Measurements from ENCODE around the gene TK1. TPM values are rescaled to one million over a fixed set of nuclear protein-coding genes. Genes with fewer than 3 reads are reported as not detected.
A peak's percentile ranks its signal among the peaks of the same experiment; 100 is the strongest.

The TK1 gene
- total RNA-seq, 1 experiment from 2014 or later: 190 TPM

- no TSS peak for BruUV-seq (replicated peaks)
Measured at GRCh38 chr17:78170692-78171590, 15.9 kb downstream of the TK1 start.

DNA sequence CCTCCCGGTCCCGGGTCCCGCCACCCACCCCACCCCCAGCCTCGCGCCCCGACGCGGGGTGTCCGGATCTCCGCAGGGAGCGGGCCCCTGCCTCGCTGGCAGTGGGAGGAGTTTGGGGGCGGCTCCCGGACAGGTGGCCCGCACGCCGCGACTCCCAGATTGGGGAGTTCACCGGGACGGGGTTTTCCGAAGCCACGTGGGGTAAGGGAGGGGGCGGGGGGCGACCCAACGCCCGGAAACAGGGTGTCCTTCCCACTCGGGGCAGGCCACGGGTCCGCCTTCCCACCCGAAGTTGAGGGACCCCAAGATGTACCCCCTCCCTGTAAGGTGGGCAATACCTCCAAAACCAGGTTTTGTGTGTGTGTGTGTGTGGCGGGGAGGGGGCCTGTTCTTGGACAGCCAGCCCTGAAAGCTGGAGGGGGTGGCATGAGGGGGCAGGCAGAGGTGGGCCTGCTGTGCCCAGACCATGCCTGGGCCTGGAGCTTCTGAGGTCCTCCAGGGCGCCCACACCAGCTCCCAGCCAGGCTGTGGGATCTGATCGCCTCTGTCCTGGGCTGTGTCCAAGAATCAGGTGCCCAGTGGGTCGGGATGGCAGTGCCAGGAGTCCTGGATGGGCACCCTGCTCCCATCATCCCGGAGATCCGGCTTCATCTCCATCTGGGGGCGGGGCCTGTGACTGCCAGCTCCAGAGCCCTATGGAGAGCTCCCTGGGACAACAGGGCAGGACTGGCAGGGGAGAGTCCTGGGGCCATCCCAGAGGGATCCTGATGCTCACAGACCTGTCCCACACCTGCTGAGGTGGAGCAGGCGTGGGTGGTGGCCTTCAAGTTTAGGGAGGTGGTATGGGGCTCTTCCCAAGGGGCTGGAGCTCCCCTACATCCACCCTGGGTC lies 17.7 kb downstream of the TK1 start:
- no TSS peak for BruUV-seq (replicated peaks)

More at GRCh38 chr17:78170692-78171590, 15.9 kb downstream of the TK1 start:
- Histone ChIP-seq H3K4me3 (ENCODE audit: low read depth, low read length) (no peak overlapping the region), H3K36me3 (ENCODE audit: control insufficient read depth, insufficient read depth, low read length) (no peaks in the 10 kb centered on the region; the same call in none of the 2 replicates), H3K27me3 (replicated peaks; ENCODE audit: control insufficient read depth, insufficient read depth, low read length) (no peaks in the 10 kb centered on the region), H3K4me1 (peaks cover 25% of the 10 kb centered on the region), H3K9me3 (no peaks in the 10 kb centered on the region)
- DNase-seq: no peak
- peaks cover 24% of the 10 kb centered on the region for H3K4me1 Mint-ChIP-seq (ENCODE audit: low read depth, unreplicated experiment)
- H3K36me3 Mint-ChIP-seq (ENCODE audit: insufficient read depth, unreplicated experiment): peaks cover 79% of the 10 kb centered on the region
- H3K9me3 Mint-ChIP-seq (ENCODE audit: unreplicated experiment): no peaks in the 10 kb centered on the region
- ChIA-PET CTCF (no interaction called here), POLR2A (interaction anchor here (0.6 kb wide), 1 partner anchor 43 kb away, joined by 11 read pairs; the partner anchor contains the start of gene TMC6)
- intact Hi-C loops (cut with micrococcal nuclease; ENCODE audit: unreplicated experiment): no loop called here
- TF ChIP-seq CTCF (IDR thresholded peaks at IDR 0.05; ENCODE audit: insufficient read depth in 1 of 2, low read depth in 1 of 2, low read length in 1 of 2, severe bottlenecking in 1 of 2, unreplicated experiment in 1 of 2): no peak
- peak overlapping the region; percentile 78 for H3K27ac Mint-ChIP-seq (ENCODE audit: unreplicated experiment)
- no peaks in the 10 kb centered on the region for H3K27me3 Mint-ChIP-seq (ENCODE audit: insufficient read depth, unreplicated experiment)
- peak overlapping the region; percentile 52 for H3K4me3 Mint-ChIP-seq (ENCODE audit: unreplicated experiment)

More for the DNA sequence above, 17.7 kb downstream of the TK1 start:
- peaks cover 61% of the 10 kb centered on the region for H3K36me3 Mint-ChIP-seq (ENCODE audit: insufficient read depth, unreplicated experiment)
- CTCF ChIA-PET: interaction anchor here (0.5 to 1.4 kb wide), 7 partner anchors 10 to 252 kb away, joined by 3 to 9 read pairs (median 3); partner anchors contain the start of genes TK1 and TMC6
- DNase-seq: peak; percentile 74 to 75
- H3K36me3 ChIP-seq (ENCODE audit: control insufficient read depth, insufficient read depth, low read length): no peaks in the 10 kb centered on the region; the same call in 1 of the 2 replicates
- intact Hi-C loops (cut with micrococcal nuclease; ENCODE audit: unreplicated experiment): loop anchor here (2.0 to 5.0 kb wide), 2 partner anchors 18 to 42 kb away; partner anchors contain the start of genes AFMID, TK1 and TMC6
- peak overlapping the region; percentile 95 for H3K4me3 ChIP-seq (ENCODE audit: low read depth, low read length)
- peak overlapping the region; percentile 61 for H3K27ac Mint-ChIP-seq (ENCODE audit: unreplicated experiment)
- H3K27me3 ChIP-seq (replicated peaks; ENCODE audit: control insufficient read depth, insufficient read depth, low read length): no peaks in the 10 kb centered on the region
- H3K4me1 ChIP-seq: peaks cover 23% of the 10 kb centered on the region
- TF ChIP-seq CTCF (IDR thresholded peaks at IDR 0.05; ENCODE audit: insufficient read depth in 1 of 2, low read depth in 1 of 2, low read length in 1 of 2, severe bottlenecking in 1 of 2, unreplicated experiment in 1 of 2): no peak
- no peaks in the 10 kb centered on the region for H3K27me3 Mint-ChIP-seq (ENCODE audit: insufficient read depth, unreplicated experiment)
- peaks cover 22% of the 10 kb centered on the region for H3K4me1 Mint-ChIP-seq (ENCODE audit: low read depth, unreplicated experiment)
- no peaks in the 10 kb centered on the region for H3K9me3 Mint-ChIP-seq (ENCODE audit: unreplicated experiment)
- POLR2A ChIA-PET: interaction anchor here (0.8 to 1.9 kb wide), 4 partner anchors 13 to 41 kb away, joined by 3 to 12 read pairs (median 4); partner anchors contain the start of genes AFMID and TK1
- H3K4me3 Mint-ChIP-seq (ENCODE audit: unreplicated experiment): peak overlapping the region; percentile 76
- no peaks in the 10 kb centered on the region for H3K9me3 ChIP-seq
